Liver (tissue), 9 donors: ENCODE data around the gene PCBP1. TPM values are rescaled to one million over a fixed set of nuclear protein-coding genes. Genes with fewer than 3 reads are reported as not detected.

ENCODE experiments used
- DNase-seq: peaks from one replicate; pipeline ENCODE4 v3.0.0-alpha.2; 2017; ENCODE audit warnings: low spot score
- H3K27ac ChIP-seq, 2 donors: one replicate each; pipeline ENCODE4 v1.7.0; 2013; ENCODE audit warnings: inconsistent platforms in 2 of 2, low read length in 2 of 2, control low read depth in 1 of 2, low read depth in 1 of 2, mild to moderate bottlenecking in 1 of 2
- H3K27me3 ChIP-seq, 4 donors: one replicate each; pipeline versions ENCODE4 v1.6.1 to v1.7.0; 2013; ENCODE audit warnings: low read length in 3 of 4, inconsistent platforms in 1 of 4, mild to moderate bottlenecking in 1 of 4, moderate library complexity in 1 of 4; ENCODE audit not compliant: control insufficient read depth in 4 of 4, insufficient read depth in 4 of 4
- H3K36me3 ChIP-seq, 4 donors: one replicate each; pipeline versions ENCODE4 v1.6.1 to v1.7.0; 2013; ENCODE audit warnings: low read length in 3 of 4, mild to moderate bottlenecking in 3 of 4, low read depth in 1 of 4, moderate library complexity in 1 of 4; ENCODE audit not compliant: control insufficient read depth in 4 of 4, insufficient read depth in 3 of 4
- H3K4me1 ChIP-seq, 4 donors: one replicate each; pipeline versions ENCODE4 v1.6.1 to v1.7.0; 2013; ENCODE audit warnings: low read length in 3 of 4, mild to moderate bottlenecking in 3 of 4, moderate library complexity in 1 of 4; ENCODE audit not compliant: control insufficient read depth in 4 of 4, insufficient read depth in 4 of 4
- H3K4me3 ChIP-seq, 3 donors: one replicate each; pipeline versions ENCODE4 v1.6.1 to v1.7.0; 2013; ENCODE audit warnings: low read length in 3 of 3, control low read depth in 1 of 3, low read depth in 1 of 3, mild to moderate bottlenecking in 1 of 3
- H3K9ac ChIP-seq, 2 donors: one replicate each; pipeline ENCODE4 v1.7.0; 2013; ENCODE audit warnings: low read length in 2 of 2, mild to moderate bottlenecking in 2 of 2, moderate library complexity in 2 of 2, control low read depth in 1 of 2, low read depth in 1 of 2
- H3K9me3 ChIP-seq, 4 donors: one replicate each; pipeline versions ENCODE4 v1.6.1 to v1.7.0; 2013; ENCODE audit warnings: low read length in 3 of 4; ENCODE audit not compliant: control insufficient read depth in 4 of 4
- EGR1 ChIP-seq, 2 donors: IDR thresholded peaks; 2 replicates each; pipeline ENCODE4 v1.6.1; 2016 to 2018; ENCODE audit warnings: antibody characterized with exemption in 2 of 2, low read depth in 2 of 2
- FOXA2 ChIP-seq: IDR thresholded peaks from 2 replicates; pipeline ENCODE4 v1.6.1; 2016; ENCODE audit warnings: antibody characterized with exemption
- GABPA ChIP-seq, 2 donors: IDR thresholded peaks in 1 of 2; conservative IDR thresholded peaks in 1 of 2; 2 replicates each; pipeline ENCODE4 v1.6.1; 2016; ENCODE audit warnings: antibody characterized with exemption in 2 of 2, mild to moderate bottlenecking in 1 of 2, moderate library complexity in 1 of 2
- HNF4A ChIP-seq, 2 donors: conservative IDR thresholded peaks; 2 replicates each; pipeline ENCODE4 v1.6.1; 2016; ENCODE audit warnings: antibody characterized with exemption in 2 of 2, mild to moderate bottlenecking in 2 of 2
- HNF4G ChIP-seq: IDR thresholded peaks from 2 replicates; pipeline ENCODE4 v1.6.1; 2016; ENCODE audit warnings: antibody characterized with exemption
- JUND ChIP-seq, 2 donors: IDR thresholded peaks; 2 replicates each; pipeline ENCODE4 v1.6.1; 2016; ENCODE audit warnings: antibody characterized with exemption in 2 of 2
- MAX ChIP-seq: IDR thresholded peaks from 2 replicates; pipeline ENCODE4 v1.6.1; 2016; ENCODE audit warnings: antibody characterized with exemption
- REST ChIP-seq: IDR thresholded peaks from 2 replicates; pipeline ENCODE4 v1.6.1; 2016; ENCODE audit warnings: antibody characterized with exemption, mild to moderate bottlenecking
- RXRA ChIP-seq, 2 donors: IDR thresholded peaks; 2 replicates each; pipeline ENCODE4 v1.6.1; 2017 to 2018; ENCODE audit warnings: antibody characterized with exemption in 2 of 2, mild to moderate bottlenecking in 1 of 2
- SP1 ChIP-seq: IDR thresholded peaks from 2 replicates; pipeline ENCODE4 v1.6.1; 2018; ENCODE audit warnings: antibody characterized with exemption, mild to moderate bottlenecking
- TAF1 ChIP-seq: conservative IDR thresholded peaks from 2 replicates; pipeline ENCODE4 v1.6.1; 2016; ENCODE audit warnings: antibody characterized with exemption, mild to moderate bottlenecking
- YY1 ChIP-seq: IDR thresholded peaks from 2 replicates; pipeline ENCODE4 v1.6.1; 2016; ENCODE audit warnings: antibody characterized with exemption, mild to moderate bottlenecking
- ZBTB33 ChIP-seq: IDR thresholded peaks from 2 replicates; pipeline ENCODE4 v1.6.1; 2016; ENCODE audit warnings: antibody characterized with exemption
- WGBS: extraction: QIAGEN DNeasy Blood & Tissue Kit; methylation state at CpG from one replicate; pipeline ENCODE4 v1.1.7; 2013; 5-methylcytosine and 5-hydroxymethylcytosine counted together
- polyA plus RNA-seq, 2 donors: library from polyadenylated mRNA; stranded (reverse) in 1 of 2; unstranded in 1 of 2; fragments of 200-250 nt in 1 of 2; fragments of >200 nt in 1 of 2; fragmentation: Nextera tagmentation in 1 of 2; extraction: Ambion mirVana in 1 of 2; gene quantifications; one replicate each; pipeline versions ENCODE4 v1.2.1 to v1.2.3, GENCODE V29; 2013 to 2015
- total RNA-seq, 2 donors: library from RNA; depleted of rRNA; stranded (reverse); fragments of >200 nt; gene quantifications; one replicate each; pipeline ENCODE4 v1.2.3, GENCODE V29; 2014
- donor health status: healthy.
- donor health status: healthy.
- donor health status: healthy.
- donor health status: healthy.
- donor health status: healthy.

The PCBP1 gene
- total and polyA plus RNA-seq, 4 donors: 64.0 to 202 (median 87.9) TPM

GRCh38 chr2:70116936-70117552 lies 29.8 kb downstream of the PCBP1 start:
- Histone ChIP-seq H3K4me1 (no peaks in the 10 kb centered on the region), H3K9me3 (no peaks in the 10 kb centered on the region), H3K4me3 (no peak overlapping the region), H3K27me3 (no peaks in the 10 kb centered on the region), H3K36me3 (no peaks in the 10 kb centered on the region), H3K9ac (no peak overlapping the region), H3K27ac (no peak overlapping the region)
- DNase-seq: no peak
- WGBS: 90% methylated on average over 2 of the region's 2 CpGs
- TF ChIP-seq EGR1 (IDR thresholded peaks at IDR 0.05; ENCODE audit: low read depth in 2 of 2) (no peak), GABPA (IDR thresholded peaks at IDR 0.05 in 1 of 2, conservative IDR thresholded peaks at IDR 0.05 in 1 of 2) (no peak), ZBTB33 (no peak), JUND (IDR thresholded peaks at IDR 0.05) (no peak), TAF1 (no peak)

- TF ChIP-seq REST: no peak
- no peak for TF ChIP-seq TAF1
- no peak for TF ChIP-seq FOXA2
- TF ChIP-seq HNF4G: no peak
- TF ChIP-seq MAX: no peak
- no peak for TF ChIP-seq RXRA (IDR thresholded peaks at IDR 0.05)
- TF ChIP-seq YY1: no peak
- no peak for TF ChIP-seq HNF4A (conservative IDR thresholded peaks at IDR 0.05)
- no peak for TF ChIP-seq SP1
- no peak overlapping the region for H3K4me3 ChIP-seq
- no peak for DNase-seq
- WGBS: 72% methylated on average over 4 of the region's 4 CpGs
- no peaks in the 10 kb centered on the region for H3K4me1 ChIP-seq
- no peaks in the 10 kb centered on the region for H3K36me3 ChIP-seq
- H3K27ac ChIP-seq: no peak overlapping the region
- no peaks in the 10 kb centered on the region for H3K27me3 ChIP-seq
- no peak overlapping the region for H3K9ac ChIP-seq
- H3K9me3 ChIP-seq: no peaks in the 10 kb centered on the region
Measured at GRCh38 chr2:70118798-70119454, 31.6 kb downstream of the PCBP1 start.
